ENCODE data around the gene WDR82.
A peak's percentile ranks its signal among the peaks of the same experiment; 100 is the strongest.

WDR82 gene

DNA sequence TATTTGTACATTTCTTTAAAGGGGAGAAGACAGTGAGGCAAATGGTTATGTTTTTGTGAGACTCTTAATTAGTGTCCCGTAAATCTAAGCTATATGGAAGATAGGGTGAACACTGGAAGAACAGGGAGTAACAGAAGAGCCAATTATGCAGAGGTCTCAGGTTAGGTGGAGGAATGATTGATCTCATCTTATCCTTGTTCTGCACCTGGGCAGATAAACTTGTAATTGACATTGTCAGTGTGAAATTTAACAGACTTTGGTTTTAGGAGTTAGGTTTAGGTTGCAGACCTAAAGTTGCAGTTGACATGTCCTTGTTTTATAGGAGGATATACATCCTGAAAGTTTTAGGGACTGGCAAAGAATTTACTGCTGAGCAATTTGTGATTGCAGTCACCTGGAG is 36.4 kb downstream of the WDR82 start:
- DNase-seq (ENCODE audit: low read depth): no peak
- H3K4me3 ChIP-seq (ENCODE audit: low read depth, low read length): no peak overlapping the region

DNA sequence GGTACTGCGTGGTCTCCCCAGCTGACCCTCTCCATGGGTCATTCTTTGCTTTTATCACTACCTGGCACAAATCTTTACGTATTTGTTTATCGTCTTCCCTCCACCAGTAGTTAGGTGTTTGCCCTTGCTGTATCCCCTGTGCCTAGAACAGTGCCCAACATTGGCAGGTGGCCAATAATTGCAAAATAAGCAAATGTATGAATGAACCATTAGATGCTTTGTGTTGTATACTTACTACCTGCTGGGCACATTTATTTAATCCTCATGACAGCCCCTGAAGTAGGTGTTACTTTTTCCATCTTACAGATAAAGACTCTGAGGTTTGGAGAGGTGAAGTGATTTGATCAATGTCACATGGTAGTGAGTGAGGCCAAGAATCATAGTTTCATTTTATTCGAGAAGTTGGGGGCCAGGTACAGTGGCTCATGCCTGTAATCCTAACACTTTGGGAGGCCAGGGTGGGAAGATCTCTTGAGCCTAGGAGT is 37.5 kb downstream of the WDR82 start:
- DNase-seq (ENCODE audit: low read depth): no peak
- H3K4me3 ChIP-seq (ENCODE audit: low read depth, low read length): no peak overlapping the region

DNA sequence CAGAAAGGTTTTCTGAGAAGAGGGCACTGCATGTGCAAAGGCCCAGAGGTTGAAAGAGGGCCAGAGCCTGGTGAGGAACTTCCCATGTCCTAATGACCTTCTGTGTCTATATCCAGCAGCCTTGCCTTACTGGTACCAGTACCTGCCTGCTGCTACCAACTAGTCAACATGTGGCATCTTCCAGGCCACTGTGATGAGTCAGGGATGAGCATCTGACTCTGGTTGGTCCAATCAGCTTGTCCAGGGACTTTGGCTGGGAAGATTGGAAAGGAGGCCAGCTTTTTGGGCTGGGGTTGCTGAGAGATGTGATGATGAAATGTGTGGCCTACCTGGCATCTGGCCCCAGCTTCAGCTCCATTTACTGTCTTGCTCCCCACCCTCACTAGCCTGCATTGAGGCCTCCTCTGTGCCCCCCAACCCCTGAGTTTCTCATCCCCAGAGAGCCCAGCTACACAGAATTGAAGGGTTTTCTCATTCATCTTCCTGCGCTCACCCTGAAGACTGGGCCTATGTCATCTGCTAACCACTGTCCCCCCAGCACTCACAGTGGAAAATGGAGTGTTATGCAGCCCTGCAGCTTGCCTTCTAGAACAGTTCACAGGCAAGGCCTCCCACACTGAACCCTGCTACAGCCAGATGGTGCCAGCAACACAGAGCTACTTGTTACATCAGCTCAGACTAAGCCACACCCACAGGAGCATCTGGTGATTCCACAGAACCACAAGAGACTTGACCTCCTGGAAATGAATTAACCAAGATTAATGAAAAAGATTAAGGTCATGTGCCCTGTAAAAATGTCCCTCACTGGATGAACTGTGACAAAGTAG is 38.2 kb downstream of the WDR82 start:
- peak overlapping the region; percentile 80 for H3K4me3 ChIP-seq (ENCODE audit: low read depth, low read length)
- peak; percentile 70 for DNase-seq (ENCODE audit: low read depth)

DNA sequence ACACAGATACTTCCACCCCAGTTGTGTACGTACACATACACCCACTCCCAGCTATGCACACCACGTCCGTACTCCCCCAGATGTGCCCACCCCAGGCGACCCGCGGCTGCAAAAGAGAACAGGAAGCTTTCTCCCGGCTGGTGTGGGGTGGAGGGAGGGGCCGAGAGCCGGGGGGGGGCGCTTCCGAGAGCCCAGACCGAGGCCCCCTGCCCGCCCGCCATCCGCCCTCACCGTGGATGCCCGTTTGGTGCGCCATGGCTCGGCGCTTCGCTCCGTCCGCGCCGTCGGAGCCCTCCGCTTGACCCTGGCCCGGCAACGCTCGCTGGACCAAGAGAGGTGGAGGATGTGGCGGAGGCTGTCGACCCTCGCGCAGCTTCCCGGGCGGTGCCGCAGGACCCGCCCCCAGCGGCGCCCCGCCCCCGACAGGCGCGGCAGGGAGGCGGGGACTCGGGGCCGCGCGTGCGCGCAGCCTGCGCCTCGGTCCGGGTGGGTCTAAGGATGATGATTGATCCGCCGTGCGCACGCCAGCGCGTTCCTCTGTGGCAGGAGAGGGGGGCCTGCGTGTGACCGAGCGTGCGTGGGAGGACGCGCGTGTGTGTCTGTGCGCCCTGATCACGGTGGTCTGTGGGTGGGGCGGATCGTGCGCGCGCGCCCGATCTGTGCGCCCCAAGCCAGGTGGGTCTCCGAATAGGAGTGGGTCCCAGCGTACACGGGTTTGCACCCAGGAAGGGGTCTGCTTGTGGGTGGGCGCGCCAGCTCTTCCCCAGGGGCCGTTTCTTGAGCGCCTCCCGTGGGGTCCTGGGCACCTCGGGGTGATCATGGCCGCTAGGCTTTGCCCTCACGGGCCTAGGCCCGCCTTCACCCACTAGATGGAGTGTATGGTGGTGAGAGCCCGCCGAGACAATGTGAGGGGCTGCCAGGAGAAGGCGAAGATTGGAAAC is 39.4 kb downstream of the WDR82 start, which contains the start of gene TWF2:
Gene TWF2 (minus strand): TSS at position 398 of the 941 bp plus-strand sequence. CDS start 142 bp downstream, at position 256.
- peak within 1 kb of the TSS; percentile 80 for H3K4me3 ChIP-seq (ENCODE audit: low read depth, low read length)
- DNase-seq (ENCODE audit: low read depth): peak; percentile 48

DNA sequence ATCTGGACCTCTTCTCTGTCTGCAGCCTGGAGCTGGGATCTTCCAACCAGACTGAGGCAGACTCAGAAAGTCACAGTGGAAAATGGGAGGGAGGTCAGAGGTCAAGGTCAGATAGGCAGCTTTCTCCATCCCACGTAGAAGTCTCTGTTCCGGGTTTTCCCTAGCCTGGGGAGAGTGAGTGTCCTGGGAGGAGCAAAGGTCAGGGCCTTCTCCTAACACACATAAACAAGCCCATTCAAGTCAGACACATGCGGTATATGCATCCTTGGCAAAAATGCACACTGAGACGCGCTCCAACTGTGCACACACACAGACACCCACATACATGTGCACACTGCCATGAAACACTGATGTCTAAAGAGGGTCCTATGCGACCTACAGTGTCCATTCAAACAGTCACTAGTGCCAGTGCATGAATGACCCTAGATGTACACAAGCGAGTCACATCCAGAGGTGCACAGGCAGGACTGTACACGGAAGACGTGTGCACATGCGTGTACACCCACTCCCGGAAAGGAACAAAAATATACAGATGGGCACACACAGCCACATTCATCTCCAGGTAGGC is 40.2 kb downstream of the WDR82 start:
- no peak for DNase-seq (ENCODE audit: low read depth)
- peak overlapping the region; percentile 80 for H3K4me3 ChIP-seq (ENCODE audit: low read depth, low read length)

DNA sequence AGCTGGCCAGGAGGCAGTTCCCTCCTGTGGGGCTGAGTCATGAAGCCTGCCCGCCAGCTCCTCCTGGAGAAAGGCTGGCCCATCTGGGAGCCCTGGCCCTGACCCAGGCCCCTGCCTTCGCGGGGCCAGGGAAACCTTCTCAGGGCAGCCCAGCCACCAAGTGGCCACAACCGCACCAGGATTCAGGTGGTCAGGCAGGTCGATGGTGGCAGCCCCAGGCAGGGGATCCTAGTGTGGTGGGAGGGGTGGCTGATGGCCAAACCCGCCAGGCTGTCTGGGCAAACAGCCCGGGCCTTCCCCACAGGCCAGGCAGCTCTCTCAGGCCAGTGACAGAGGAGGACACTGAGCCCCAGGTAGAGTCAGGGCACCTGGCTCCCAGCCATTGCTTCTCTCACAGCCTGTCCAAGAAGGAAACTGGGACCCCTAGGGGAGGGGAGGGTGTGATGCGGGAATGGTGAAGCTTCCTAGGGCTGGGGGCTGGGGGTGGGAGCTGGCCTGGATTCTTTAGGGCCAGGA is 40.7 kb downstream of the WDR82 start:
- peak overlapping the region; percentile 80 for H3K4me3 ChIP-seq (ENCODE audit: low read depth, low read length)
- peak; percentile 67 for DNase-seq (ENCODE audit: low read depth)

DNA sequence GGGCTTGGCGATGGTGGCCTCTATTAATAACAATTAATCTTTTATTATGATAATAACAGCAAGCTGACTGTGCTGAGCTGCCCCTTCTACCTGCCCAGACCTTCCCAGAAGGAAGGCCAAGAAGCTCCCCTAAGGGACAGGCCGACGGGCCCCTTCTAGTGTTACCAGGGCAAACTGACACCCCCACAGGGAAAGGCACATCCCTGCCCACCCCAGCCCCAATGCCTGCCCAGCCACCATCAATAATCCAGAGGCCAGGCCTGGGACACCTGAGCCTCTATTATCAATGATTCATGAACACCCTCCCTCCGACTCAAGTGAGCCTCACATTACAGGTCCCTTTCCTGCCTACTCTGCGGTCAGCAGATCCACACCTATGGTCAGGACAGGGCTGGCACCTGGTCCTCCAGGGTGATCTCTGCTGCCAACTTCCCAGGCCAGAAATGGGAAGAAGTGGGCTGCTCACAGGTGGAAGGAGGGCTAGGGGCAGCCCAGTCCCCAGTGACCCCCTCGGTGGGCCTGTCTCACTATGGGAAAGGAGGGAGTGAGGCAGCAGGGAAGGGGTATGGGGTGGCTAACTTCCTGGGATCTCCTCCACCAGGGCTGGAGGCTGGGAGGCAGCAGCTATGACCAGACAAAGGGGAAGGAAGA is 41.3 kb downstream of the WDR82 start:
- peak overlapping the region; percentile 80 for H3K4me3 ChIP-seq (ENCODE audit: low read depth, low read length)
- no peak for DNase-seq (ENCODE audit: low read depth)

DNA sequence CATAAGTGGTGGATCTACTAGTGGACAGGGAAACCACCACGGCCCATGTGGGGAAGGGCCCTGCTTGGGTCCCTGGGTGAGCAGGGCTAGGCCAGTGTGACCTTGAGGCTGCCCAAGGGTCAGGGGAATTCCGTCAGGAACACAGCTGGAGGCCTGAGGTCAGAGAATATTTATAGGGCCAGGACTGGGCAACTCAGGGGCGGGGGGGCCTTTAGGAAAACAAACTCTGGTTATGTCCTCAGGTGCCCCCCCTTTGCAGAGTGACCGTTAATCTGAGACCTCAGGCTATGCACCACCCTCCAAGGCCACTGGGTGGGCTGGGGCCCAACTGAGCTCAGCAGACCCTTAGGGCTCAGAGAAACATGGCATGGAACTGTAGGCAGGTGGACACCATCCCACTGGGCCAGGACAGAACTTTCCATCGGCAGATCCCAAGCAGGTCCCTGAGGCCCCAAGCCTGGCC is 42.0 kb downstream of the WDR82 start:
- H3K4me3 ChIP-seq (ENCODE audit: low read depth, low read length): no peak overlapping the region
- no peak for DNase-seq (ENCODE audit: low read depth)

DNA sequence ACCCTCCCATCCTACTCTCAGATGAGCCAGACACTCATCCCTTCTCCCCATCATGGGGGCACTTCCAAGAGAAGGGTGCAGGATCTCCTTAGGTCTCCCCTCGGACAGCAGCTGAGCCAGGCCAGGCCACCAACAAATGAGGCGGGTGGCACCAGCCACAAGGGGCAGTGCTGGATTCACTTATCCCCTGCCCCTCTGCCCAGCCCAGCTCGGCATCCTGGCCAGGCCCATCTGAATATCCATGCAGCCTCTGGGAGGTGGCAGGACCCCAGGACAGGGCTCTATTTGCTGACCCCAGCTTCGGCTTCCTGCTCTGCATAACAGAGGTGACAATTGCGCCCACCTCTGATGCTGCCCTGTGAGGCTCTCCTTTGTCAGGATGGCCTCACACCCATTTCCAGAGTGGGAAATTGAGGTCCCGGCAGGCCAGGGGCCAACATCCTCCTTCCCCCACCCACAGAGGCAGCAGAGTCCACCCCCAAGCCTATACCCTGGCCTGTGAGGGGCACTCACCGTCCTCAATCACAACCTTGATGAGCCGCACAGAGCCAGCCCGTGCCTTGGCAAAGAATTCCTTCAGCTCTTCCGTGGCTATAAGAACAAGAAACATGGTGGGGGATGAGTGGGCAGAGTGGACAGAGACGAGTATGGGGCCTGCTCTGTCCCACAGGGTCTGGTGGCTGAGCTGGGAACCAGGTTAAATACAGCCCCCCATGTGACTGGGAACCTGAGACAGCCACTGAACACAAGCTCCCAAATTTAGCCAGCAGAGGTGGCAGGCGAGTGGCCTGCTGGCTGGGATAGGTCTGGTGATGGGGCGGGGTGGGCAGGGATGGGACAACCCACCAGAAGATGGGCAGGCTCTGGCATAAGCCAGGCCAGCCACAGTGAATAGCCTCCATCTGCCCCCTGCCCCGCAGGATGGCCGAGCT is 43.7 kb downstream of the WDR82 start:
- no peak overlapping the region for H3K4me3 ChIP-seq (ENCODE audit: low read depth, low read length)
- DNase-seq (ENCODE audit: low read depth): no peak

DNA sequence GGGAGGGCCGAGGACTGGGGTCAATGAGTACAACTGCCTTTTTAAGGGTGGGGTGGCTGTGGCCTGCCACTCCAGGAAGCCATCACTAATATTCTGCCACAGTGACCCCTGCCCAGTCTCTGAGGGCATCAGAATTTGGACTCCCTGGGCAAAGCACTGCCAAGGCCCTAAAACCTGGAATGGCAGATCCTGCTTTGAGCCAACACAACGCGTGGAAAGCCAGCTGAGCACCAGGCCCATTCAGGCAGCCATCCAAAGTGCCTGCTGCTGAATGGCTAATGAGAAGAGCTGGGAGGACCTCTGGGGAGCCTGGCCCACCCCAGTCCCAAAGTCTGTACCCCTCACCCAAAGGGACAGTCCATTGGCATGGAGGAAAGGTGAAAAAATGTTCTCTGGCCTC is 44.5 kb downstream of the WDR82 start:
- H3K4me3 ChIP-seq (ENCODE audit: low read depth, low read length): no peak overlapping the region

DNA sequence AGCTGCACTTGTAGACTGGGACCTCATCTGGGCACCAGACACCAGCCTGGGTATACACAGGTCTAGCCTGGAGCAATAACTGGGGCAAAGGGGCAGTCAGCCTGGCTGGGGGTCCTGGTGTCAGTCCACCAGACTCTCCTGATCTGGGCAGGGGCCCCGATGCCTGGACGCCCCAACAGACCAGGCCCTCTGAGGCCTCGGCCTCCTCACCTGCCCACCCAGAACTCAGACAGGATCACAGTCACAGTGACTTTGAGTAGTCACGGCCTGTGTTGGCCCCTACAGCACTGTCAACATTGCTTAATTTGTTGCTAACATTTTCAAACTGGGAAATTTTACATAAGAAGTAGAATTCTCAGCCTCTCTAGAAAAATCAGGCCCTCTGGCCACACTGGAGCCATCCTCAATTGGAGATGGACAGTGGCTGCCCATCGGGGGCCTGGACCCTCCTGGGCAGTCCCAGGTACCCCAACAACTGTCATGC is 45.3 kb downstream of the WDR82 start:
- no peak for DNase-seq (ENCODE audit: low read depth)
- H3K4me3 ChIP-seq (ENCODE audit: low read depth, low read length): no peak overlapping the region

More for the DNA sequence above, 44.5 kb downstream of the WDR82 start:
- DNase-seq (ENCODE audit: low read depth): no peak

DNA sequence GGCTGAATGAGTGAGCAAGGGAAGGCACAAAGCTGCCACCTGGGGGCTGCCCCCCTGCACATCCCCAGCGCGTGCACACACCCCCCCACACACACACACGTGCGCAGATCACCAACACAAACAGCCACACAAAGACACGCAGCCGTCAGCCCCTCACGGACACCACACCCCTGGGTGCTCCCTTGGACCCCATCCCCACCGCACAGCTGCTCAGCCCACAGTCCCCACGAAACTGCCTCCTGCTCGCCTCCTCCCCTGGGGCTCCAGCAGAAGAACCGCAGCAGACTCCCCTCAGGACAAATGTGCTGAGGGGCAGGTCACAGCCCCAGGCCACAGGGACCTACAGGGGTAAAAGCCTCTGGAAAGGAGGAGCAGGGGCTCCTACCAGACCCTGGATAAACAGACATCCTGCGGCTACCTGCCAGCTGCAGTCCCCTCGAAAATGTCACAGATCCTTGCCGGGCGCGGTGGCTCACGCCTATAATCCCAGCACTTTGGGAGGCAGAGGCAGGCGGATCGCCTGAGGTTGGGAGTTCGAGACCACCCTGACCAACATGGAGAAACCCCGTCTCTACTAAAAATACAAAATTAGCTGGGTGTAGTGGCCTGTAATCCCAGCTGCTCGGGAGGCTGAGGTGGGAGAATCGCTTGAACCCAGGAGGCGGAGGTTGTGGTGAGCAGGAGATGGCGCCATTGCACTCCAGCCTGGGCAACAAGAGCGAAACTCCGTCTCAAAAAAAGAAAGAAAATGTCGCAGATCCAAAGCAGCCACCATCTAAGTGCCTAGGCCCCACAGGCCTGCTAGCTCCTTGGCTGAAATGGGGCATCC is 46.0 kb downstream of the WDR82 start:
- H3K4me3 ChIP-seq (ENCODE audit: low read depth, low read length): no peak overlapping the region
- no peak for DNase-seq (ENCODE audit: low read depth)

DNA sequence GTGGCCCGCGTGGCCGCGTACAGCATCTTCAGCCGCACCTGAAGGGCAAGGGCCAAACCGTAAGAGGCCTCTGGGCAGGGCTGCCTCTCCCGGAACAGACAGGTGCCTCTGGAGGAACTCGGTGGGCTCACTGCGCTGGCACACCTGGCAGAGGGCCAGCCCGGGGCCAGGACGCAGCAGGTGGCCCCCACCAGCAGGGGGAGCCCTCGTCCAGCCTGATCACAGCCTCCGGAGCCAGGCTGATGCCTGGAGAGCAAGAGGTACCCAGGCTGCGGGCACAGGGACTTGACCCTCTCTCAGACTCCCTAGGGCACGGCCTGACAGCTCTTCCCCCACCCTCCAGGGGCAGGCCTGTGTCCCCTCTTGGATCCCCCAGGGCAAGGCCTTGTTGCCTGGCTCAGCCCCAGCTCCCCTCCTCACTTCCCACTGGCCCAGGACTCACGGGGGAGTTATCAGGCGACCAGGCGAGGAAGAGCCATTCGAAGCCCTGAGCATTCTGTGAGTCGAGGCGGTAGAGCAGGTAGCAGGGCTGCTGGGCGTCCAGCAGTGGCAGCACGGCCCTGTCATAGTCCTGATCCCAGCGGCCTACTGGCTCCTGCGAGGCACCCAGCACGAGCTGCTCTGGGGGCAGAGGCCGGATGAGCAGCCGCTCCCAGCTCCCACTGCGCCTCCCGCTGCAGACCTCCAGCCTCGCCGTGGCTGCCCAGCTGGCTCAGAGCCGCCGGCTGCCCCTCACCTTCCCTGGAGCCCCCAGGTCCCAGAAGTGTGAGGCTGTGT is 46.8 kb downstream of the WDR82 start:
- no peak for DNase-seq (ENCODE audit: low read depth)

DNA sequence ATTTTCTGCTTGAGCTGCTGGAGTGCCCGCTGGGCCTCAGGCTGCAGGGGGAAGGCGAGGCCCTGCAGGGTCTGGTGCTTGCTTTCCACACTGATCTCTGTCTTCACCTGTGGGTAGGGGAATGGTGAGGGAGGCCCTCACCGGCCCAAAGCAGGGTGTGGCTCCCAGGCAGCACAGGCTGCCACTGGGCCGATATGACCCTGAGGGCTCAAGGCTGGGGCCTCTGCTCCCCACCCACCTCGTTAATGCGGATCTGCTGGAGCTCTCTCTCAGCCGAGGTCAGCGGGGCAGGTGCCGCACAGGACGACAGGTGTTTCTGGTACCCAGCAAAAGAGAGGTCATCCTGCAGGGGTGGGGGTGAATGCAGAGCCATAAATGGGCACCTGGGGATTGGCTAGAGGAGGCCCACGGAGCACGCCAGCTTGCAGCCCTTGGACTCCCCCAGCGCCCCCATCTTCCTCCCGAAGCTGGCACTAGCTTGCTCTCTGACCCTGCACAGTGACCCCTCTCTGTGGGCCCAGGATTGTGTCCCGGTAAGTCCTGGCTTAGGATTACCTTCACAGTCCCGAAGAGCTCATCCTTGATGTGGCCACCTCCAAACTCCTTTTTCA is 47.5 kb downstream of the WDR82 start:
- H3K4me3 ChIP-seq (ENCODE audit: low read depth, low read length): no peak overlapping the region
- DNase-seq (ENCODE audit: low read depth): no peak

More for the DNA sequence above, 46.8 kb downstream of the WDR82 start:
- no peak overlapping the region for H3K4me3 ChIP-seq (ENCODE audit: low read depth, low read length)

DNA sequence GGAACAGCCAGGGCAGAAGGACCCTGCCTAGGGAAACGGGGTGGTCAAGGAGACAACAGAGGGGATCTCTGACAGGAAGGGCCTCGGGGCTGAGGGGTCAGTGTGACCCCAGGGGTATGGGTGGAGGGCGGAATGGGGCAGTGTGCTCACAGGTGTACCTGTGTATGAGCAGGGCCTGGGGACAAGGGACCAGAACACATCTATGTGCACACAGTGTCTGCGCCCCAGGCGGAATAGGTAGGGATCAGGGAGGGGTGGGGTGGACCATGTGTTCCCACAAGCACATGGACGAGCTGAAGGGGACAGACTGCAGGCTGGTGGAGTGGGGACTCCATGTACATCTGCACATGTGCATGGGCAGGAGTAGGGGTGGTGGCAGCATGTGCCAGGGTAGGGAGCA is 48.0 kb downstream of the WDR82 start:
- DNase-seq (ENCODE audit: low read depth): no peak
- no peak overlapping the region for H3K4me3 ChIP-seq (ENCODE audit: low read depth, low read length)

DNA sequence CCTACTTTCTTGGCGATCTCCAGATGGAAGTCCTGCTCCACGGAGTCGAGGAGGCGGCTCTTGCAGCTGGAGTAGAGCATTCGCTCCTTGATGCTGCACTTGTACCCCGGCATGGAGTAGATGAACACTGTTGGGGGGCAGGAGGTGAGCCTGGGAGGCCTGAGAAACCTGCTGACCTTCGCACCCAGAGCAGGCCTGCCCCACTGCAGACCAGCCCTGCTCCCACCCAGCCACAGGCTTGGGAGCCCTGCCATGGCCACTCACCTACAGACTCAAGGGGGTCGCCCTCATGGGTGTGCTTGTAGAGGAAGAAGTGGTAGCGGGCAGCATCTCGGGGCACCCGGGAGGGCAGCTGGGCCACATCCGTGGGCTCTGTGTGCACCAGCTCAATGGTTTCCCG is 48.8 kb downstream of the WDR82 start:
- no peak for DNase-seq (ENCODE audit: low read depth)
- H3K4me3 ChIP-seq (ENCODE audit: low read depth, low read length): no peak overlapping the region
